GM13976 (cell line): ENCODE data around the gene FOS.

Experiments used
- DNase-seq: peaks from one replicate; pipeline ENCODE4 v3.0.0; 2012; ENCODE audit warnings: low spot score
- in situ Hi-C: fragments of 300-500 bp; cut with MboI; formaldehyde crosslinking; loops from one replicate; pipeline ENCODE4 v1.12.0; 2022; ENCODE audit warnings: low sequenced_read_pairs, mixed read lengths, inconsistent platforms; ENCODE audit not compliant: unreplicated experiment
- TF ChIP-seq, protein P1 (sequence below): IDR thresholded peaks from 2 replicates; pipeline ENCODE4 v1.5.1; 2012; ENCODE audit warnings: borderline replicate concordance, mild to moderate bottlenecking; ENCODE audit not compliant: insufficient read depth; ENCODE audit errors: extremely low read depth, missing control alignments, control extremely low read depth

Gene FOS

GRCh38 chr14:75311356-75311755 is 32.7 kb downstream of the FOS start:
- no peak for DNase-seq
- in situ Hi-C loops = loop anchor here (10.0 kb wide), 1 partner anchor 253 kb away; no protein-coding TSS in a partner anchor
- TF ChIP-seq, protein P1, sequence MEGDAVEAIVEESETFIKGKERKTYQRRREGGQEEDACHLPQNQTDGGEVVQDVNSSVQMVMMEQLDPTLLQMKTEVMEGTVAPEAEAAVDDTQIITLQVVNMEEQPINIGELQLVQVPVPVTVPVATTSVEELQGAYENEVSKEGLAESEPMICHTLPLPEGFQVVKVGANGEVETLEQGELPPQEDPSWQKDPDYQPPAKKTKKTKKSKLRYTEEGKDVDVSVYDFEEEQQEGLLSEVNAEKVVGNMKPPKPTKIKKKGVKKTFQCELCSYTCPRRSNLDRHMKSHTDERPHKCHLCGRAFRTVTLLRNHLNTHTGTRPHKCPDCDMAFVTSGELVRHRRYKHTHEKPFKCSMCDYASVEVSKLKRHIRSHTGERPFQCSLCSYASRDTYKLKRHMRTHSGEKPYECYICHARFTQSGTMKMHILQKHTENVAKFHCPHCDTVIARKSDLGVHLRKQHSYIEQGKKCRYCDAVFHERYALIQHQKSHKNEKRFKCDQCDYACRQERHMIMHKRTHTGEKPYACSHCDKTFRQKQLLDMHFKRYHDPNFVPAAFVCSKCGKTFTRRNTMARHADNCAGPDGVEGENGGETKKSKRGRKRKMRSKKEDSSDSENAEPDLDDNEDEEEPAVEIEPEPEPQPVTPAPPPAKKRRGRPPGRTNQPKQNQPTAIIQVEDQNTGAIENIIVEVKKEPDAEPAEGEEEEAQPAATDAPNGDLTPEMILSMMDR = no peak

GRCh38 chr14:75312341-75312740 is 33.7 kb downstream of the FOS start:
- no peak for DNase-seq
- in situ Hi-C loops = loop anchor here (10.0 kb wide), 1 partner anchor 252 kb away; no protein-coding TSS in a partner anchor
- TF ChIP-seq, protein P1 = no peak

GRCh38 chr14:75313294-75313693 is 34.7 kb downstream of the FOS start:
- no peak for DNase-seq
- in situ Hi-C loops = loop anchor here (10.0 kb wide), 1 partner anchor 252 kb away; no protein-coding TSS in a partner anchor

DNA sequence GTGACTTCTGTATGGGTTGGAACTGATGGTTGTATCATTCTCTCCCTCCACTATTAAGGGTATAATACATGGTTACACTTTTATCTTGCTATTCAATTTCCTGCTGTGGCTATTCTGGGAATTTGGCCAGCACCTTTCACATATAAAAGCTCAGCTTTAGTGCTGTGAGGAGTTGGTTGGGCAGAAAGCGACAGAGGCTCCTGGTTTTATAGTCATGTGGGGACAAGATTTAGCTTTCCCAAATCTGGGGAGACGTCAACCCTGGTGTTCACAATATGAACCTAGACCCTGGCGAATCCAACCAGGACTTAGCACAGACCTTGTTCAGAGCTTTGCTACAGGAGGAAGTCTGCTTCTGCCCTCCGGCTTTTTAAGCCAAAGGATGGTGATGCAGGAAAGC is 36.5 kb downstream of the FOS start:
- in situ Hi-C loops = loop anchor here (10.0 kb wide), 1 partner anchor 250 kb away; no protein-coding TSS in a partner anchor
- TF ChIP-seq, protein P1 = no peak
- DNase-seq = no peak

More at GRCh38 chr14:75313294-75313693, 34.7 kb downstream of the FOS start:
- TF ChIP-seq, protein P1 = no peak

- DNase-seq = no peak
- in situ Hi-C loops = loop anchor here (10.0 kb wide), 1 partner anchor 248 kb away; no protein-coding TSS in a partner anchor
- TF ChIP-seq, protein P1 = no peak
Observed at GRCh38 chr14:75317148-75317547, 38.5 kb downstream of the FOS start.

DNA sequence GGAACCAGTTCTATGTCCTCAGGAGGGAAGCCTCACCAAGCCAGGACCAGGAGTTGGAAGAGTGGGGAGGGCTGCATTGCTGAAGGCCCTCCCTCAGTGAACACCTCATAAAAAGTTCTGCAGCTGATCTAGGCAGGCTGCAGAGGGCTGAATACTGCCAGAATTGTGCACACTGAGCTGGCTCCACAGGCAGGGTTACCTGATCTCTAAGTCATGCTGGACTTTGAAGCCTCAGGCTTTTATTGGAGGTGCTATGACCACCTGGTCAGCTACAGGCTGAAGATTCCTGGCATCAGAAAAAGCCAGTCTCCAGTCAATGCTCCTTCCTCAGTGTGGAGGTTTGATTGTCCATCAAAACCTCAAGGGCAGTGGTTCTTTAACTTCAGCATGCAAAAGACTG is 39.7 kb downstream of the FOS start:
- in situ Hi-C loops = loop anchor here (10.0 kb wide), 1 partner anchor 246 kb away; no protein-coding TSS in a partner anchor

More for the DNA sequence above, 39.7 kb downstream of the FOS start:
- TF ChIP-seq, protein P1 = no peak
- no peak for DNase-seq
